GM18499 (cell line): ENCODE data around the gene MED26.

Source experiments
- ATAC-seq: cut with Tn5 transposase; IDR thresholded peaks from one replicate; pipeline ENCODE4 v1.9.1; 2021; ENCODE audit warnings: moderate number of reproducible peaks; ENCODE audit not compliant: insufficient read depth, unreplicated experiment

The MED26 gene

DNA sequence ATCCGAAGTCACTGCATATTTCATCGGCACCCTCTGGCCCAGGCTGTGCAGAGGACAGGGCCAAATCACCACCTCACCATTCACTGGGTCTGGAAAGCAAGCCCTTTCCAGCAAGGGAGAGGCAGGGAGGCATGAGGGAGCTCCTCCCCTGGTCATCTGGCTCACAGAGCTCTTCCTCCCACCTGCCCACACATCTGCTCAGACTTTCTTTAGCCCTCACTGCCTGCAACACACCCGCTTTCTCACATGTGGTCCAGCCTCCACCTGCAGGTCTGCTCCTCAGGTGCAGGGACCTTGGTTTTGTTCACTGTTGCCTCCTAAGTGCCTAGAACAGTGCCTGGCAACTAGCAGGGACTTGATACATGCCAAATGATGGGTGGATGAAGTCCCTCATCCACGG is 34.8 kb downstream of the MED26 start:
- no peak for ATAC-seq

DNA sequence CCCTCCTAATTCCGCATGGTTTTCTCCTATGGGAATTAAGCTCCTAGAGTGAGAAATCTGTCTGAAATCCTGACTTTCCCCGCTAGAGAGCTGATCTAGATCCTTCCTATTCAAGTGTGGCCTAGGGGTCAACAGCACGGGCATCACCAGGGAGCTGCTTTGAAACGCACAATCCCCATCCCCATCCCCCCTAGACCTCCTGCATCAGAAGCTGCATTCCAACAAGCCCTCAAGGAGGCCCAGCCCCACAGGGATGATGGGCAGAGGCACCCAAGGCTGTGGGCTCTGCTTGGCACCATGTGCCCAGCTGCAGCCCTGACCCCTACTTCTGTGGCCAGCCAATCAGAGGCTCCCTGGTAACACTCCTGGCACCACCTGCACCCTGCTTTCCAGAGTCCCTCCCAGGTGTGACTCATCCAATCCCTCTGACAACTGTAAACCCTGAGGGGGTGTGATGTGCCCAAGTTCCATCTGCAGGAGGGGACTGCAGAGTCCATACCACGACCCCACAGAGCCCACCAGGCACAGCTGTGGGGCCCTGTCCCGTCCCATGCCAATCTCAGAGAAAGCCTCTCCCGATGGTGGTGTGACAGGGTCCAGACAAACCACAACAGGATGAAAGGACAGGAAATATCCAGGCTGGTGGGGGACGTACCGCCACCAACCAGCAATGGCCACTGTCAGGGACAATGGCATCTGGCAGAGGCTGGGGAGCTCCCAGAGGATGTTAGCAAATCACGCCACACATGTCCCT is 36.0 kb downstream of the MED26 start:
- no peak for ATAC-seq

DNA sequence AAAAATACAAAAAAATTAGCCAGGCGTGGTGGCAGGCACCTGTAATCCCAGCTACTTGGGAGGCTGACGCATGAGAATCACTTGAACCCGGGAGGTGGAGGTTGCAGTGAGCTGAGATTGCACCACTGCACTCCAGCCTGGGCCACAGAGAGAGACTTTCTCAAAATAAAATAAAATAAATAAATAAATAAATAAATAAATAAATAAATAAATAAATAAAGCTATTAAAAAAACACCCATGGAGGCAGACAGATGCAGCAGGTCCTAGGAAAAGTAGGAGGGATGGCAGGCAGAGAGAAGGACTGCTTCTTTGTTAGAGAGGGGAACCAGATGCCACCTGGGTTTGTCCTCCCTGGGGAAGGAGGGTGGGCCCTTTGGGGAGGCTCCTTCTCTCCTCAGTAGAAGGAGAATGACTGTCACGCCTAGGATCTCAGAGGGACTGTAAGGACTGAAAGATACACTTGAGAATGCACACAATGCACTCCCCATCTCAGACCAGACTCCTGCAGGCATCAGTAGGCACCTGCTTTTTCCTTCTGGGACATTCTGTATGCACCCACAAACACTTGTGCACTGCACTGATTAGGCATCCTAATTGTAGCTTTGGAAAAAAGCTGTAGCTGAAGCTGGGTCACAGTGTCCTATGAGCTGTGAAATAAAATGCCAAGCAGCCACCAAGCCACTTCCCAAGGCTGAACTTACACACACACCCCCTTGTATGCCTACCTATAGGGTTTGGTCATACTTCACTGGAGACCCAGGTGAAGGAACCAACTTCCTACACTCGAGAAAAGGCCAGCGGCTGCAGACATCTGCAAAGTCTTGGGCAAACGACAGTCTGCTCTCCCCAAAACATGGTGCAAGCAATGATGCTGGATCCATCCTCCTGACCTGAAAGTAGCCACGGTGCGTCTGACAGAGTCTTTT is 36.9 kb downstream of the MED26 start:
- ATAC-seq = no peak

DNA sequence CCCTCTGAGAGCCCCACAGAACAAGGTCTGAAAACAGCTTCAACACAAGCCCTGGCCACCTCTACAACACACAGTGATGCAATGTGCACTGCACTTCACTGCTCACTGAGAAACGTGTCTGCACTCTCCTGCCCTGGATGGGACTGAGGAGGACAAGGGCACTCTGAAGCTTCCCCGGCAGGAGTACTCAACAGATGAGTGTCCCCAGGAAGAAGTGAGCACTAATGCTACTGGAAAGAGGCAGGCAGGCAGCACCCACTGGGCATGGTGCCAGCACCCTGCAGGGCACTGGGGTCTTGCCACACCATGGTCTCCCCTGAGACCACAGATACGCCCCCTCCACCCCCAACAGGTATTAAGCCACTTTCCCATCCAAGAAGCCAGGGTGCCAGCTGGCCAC is 38.1 kb downstream of the MED26 start:
- no peak for ATAC-seq

DNA sequence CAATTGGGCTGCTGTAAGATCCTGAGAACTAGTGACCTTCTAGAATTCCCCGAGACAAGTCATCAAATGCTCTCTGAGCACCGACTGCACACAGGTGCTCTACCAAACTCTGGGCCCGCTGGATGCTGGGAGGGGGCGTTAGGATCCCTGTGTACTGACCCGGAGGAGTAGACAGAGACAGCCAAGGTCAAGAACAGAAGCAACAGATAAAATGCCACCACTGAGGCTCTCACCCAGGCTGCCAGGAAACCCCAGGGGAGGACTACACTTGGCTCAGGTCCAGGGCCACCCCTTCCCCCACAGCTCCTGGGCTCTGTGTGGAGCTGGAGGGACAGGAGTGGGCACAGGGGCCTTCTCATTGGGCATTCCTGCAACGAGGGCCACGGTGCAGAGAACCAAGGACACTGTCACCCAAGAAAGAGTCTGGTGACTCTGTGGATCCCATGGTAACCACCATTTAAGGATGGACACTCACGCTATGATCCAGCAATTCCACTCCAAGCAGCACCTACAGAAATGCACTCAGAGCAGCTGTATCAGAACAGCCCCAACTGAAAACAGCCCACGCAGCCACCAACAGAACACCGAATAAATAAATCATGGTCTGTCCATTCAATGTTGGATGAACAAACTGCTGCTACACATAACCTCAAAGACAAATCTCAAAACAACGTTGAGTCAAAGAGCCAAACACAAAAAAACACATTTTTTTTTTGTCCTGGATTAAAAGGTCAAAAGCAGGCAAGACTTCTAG is 39.0 kb downstream of the MED26 start:
- ATAC-seq = no peak

DNA sequence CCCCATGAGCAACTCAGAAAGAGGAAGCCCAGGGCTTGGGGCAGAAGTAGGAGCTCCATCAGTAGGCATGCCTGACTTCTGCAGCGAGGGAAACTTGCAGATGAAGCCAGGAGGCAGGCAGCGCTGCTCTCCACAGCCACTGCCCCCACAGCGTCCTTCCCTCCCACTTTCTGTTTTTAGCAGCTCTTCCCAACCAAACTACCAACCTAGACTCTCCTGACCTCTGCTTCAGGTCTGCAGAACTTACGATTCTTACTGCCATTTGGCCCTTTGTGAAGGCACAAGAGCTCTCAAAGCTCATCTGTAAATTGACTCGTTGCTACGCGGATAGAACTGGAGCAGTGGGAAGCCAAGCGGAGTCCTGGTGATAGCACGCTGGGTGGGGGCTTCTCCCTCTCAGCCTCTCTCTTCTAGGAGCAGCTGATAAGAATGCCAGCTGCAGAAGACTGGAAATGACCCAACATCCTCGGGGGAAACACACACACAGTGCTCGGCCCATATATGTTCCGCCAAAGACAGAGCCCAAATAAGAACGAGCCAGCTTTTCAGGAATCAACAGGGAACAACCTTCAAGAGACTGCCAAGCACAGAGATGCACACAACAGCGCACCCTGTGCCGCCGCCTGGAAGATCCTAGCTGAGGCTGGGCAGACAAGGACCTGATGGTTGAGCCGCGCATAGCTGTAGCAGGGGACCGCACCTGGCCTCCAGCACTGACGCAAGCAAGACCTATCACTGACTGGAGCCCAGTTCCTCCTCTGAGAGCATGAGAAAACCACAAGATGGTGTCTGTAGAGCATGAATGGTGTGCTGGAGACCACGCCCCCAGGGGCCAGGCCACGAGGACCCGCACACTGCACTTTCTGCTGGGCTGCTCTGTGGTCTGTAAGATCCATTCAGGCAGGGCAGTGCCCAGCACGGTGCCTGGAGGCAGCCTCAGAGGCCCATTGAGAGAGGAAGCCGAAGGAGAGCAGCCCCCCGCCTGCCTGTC is 39.9 kb downstream of the MED26 start:
- ATAC-seq = no peak

DNA sequence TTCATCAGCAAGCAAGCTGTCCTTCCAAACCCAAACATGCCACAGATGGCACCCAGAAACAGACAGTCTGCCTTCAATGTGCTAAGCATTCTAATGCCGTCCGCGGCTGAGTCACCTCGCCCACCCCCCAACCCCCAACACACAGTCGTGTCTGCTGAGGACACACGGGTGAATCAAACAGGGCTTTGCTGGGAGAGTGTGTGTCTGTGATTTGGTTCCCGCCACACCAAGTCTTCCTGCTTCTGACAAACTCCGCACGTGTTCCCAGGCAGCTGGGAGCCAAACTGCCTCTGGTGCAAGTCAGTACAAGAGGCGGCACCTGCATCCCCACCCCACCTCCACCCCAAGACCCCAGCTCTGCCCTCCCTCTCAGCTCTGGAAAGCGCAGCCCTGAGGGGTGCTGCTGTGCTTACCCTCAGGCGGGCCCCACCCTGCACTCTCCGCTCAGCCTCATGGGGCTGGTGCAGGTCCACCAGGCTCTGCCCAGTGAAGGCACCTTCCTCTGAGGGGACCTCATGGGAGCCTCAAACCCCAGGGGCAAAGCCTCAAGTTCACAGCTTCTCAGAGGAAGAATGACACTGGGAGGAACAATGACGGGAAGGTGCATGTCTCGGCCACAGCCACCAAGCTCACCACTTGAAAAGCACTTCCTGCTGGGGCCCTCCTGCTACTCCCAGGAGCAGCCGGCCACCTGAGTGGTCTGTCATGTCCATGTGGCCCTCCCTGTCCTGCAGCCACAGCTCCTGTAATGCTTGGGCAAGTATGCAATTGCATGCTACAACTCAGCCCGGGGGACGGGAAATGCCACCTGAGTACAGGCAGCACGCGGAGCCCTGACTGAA is 40.8 kb downstream of the MED26 start:
- no peak for ATAC-seq

DNA sequence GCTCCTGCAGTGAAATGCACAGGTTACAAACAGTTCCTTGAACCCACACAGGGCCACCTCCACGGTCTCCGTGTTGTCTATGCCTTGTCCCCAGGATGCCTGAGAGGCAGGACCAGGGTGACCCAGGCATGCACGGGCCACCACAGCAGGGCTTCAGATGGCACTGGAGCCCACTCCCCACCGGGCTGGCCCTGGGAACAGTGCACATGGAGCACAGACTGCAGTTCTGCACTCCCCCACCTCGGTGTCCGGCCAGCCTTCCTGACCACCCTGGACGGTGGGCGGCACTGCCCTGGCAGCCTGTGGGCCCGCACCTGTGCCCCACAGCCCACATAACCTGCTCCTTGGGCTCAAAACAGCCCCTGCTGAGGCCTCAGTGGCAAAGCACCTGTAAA is 41.5 kb downstream of the MED26 start:
- ATAC-seq = no peak

DNA sequence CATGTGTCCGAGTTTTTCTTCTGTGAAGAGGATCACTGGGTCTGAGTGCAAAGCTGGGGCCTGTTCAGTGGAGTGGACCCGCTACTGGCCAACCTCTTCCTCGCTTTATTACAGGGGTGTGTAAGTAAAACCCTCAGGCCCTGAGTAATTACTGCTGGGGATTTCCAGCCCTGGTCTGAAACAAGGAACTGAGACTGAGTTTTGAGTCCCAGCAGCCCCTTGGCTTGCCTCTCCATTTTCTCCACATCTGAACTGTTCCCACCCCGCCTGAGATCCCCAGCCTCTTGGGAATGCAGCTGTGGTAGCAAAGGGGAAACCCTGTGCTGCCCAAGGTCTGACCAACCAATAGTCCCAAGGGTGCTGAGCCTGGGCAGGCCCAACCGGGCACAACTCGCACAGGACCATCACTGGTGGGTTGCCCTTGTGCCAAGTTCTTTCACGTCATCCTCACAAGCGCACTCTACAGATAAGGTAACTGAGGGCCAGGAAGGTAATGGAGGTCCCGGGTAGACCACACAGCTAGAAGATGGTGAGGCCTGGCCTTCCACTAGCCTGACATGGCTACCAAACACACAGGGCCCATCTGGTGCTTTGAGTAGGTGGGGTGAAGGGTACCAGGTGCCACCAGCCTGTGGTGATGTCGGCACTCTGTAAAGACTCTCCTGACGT is 42.1 kb downstream of the MED26 start:
- ATAC-seq = no peak

DNA sequence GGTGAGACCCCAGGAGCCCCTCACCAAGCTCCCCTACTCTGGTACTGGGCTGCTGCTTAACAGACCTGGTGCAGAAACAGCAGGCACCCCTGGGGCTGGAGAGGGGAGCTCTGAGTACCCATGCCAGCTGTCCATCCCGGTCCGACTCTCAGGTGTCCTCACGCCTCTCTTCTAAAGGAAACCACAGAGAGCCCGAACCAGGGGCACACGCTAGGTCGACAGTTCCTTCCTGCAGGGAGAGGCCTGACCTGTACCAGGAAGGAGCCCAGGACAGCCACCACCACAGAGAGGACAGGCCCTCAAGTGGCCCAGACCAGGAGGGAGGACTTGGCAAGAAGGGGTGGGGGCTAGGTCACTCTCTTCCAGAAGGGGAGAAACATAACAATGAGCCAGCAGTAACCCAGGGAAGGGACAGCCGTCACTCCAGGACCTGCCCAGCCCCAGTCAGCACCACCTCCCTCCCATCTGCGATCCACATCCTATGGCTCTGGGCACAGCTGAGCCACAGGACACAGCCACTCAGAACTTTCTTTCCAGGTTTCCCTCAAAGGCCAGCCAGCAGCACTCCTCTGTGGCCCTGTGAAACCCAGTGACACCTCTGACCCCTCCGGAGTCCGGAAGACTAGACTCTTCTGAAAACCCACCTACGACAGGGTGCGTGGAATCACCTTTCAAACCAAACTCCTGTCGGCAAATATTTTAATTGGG is 42.8 kb downstream of the MED26 start:
- ATAC-seq = no peak

DNA sequence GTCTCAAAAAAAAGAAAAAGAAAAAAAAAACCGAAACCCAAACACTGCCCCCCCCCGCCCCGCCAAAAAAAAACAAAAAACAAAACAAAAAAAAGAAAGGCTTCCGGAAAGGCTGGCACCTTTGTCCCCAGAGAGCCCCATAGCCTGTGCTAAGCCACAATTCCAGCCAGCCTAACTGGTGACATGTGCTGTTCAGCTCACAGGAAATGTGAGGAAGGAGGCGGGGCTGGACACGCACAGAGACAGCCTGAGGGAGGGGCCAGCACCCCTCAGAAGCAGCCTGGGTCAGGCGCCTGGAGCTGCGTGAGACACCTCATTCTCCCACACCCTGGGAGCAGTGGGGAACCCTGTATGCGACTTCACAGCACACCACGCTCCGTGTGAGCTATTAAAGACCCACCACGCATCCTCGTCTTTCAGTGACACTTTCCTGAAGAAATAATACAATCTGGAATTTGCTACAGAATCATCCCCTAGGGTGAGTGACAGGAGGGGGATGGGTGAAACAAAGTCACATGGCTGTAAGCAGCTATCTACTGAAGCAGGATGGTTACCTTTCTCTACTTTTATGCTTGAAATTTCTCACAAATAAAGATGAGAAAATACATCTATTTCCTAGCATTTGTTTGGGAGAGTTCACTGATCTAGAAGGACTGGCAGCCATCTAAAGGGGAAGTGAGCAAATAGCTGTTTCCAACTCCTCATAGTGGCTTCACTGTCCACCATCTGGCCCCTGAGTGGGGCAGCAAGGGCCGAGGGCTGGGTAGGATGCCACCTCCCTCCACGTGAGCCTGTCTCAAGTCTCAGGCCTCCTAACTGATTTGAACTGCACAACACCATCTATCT is 43.5 kb downstream of the MED26 start:
- ATAC-seq = no peak

DNA sequence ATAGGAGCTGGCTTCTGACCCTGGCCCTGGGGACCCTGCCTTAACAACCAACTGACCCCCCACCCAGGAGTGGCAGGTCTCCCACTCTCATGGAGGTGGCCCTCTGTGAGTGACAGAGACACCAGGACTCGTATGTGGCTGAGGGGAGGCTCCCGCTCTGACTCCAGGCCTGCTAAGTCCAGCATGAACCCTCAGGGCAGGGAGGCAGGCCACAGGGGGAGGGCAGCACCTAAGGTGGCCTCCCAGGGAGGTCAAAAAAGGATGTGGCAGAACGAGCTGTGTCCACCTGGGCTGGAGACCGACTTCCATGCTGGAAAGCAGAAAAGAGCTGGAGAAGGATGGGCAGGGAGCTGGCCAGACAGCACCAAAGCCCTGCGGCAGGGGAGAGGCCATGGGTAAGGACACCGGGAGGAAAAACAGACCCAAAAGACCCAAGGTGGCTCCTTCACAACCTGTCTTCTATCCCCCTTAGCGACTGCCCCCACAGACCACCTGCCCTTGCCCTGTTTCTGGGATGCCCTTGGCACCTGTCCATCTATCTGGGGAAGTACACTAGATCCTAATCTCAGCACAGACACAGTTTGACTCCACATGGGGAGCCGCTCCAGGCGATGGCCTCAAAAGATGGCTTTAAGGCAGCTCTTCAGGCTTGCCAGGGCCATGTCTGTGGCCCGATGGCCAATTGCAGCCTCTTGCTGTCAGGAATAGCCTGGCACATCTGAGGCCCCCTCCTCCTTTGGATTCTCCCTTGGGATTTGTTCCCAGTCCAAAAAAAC is 45.3 kb downstream of the MED26 start:
- no peak for ATAC-seq

DNA sequence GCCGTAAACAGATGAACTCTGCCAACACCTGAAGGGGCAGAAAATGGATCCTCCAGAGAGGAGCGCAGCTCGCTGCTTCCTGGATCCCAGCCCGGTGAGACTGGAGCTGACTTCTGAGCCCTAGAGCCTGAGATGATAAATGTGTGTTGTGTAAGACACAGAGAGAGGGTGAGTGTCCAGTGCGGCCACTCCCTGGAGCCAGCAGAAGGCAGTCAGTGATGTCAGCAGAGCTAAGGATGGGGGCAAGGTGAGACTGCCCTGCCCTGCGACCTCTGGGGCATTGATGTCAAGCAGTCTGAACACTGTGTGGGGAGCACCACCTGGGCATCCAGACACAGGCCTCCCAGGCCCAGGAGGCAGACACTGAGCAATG is 46.0 kb downstream of the MED26 start:
- no peak for ATAC-seq

DNA sequence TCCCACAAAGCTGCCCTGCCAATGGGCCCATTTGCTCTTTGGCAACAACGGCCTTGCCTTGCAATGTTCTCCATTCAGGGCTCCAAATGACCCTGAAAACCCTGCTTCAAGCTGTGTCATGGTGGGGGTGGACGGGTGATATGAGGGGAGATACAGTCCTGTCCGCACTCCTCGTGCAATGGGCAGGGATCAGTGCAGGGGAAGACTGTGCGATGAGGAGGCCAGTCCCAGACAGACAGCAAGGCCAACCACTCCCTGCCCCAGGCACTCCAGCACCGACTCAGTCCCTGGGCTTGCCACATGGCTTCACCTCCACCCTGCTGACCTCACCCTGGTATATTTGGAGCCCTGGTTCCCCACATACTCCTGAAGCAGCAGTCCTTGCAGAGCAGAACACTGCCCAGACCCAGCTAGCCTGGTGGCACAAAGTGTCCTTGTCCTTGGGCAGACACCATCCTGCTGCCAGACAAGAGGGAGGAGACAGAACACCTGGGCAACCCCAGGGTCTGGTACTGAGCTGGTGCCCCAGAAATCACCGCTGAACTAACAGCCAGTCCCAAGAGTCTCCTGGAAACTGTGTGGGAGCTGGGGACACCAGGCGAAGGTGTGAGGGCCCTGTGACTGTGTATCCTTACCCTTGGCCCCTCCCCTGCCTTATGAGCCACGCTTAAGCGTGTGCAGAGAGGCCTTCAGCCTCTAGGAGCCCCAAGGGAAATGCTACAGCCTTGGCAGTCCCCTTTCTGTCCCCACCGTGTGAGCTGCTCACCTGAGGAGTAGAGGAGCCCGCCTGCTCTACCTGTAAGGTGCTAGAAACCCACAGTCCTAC is 46.6 kb downstream of the MED26 start:
- no peak for ATAC-seq

DNA sequence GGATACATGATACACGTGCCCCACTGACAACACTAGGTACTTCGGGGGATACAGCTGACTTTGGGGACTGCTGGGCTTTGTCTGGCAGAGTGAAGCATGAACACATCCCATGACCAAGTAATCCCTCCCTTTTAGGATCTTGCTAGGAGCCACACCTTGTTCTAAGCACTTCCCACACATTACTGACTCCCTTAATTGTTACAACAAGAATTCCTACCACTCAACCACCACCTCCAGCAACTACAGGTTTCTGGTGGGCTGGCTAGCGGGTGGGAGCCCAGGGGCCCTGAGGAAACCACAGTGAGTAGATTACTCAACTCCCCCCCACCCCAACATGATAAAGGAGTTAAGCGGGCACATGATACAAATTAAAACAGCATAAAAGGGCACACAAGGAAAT is 48.6 kb downstream of the MED26 start:
- ATAC-seq = no peak
